ENCODE data around the gene UQCC5. TPM values are rescaled to one million over a fixed set of nuclear protein-coding genes. Genes with fewer than 3 reads are reported as not detected.

The UQCC5 gene
- total RNA-seq, 1 experiment from 2014 or later, result 37.8 TPM

DNA sequence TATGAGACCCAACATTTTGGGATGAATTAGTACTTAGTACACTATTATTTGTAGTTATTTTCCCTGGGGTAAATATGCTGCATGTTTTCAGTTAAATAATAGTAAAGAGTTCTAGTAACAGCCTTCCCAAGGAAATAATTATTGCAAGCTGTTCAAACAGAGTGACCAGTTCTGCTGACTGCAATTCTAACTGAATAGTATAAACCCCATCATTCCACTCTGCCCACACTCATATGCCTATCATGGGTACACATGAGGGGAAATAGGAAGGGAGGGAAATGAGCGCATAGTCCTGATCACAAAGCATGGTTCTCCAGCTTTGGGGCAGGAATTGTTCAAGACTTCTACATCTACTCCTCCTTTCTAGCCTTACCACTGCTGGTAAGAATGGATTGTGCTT, 18.7 kb downstream of the UQCC5 start:
- ATAC-seq, result no peak

GRCh38 chr3:52557011-52557960, 20.9 kb downstream of the UQCC5 start:
- ChIA-PET CTCF (no interaction called here), POLR2A (interaction anchor here (0.7 kb wide), 1 partner anchor 21 kb away, joined by 4 read pairs; the partner anchor contains the start of gene UQCC5)
- Mint-ChIP-seq H3K27ac (no peak overlapping the region; the same call in 1 of the 2 replicates), H3K27me3 (ENCODE audit: low read depth) (no peaks in the 10 kb centered on the region), H3K4me1 (peaks cover 11% of the 10 kb centered on the region), H3K4me3 (no peak overlapping the region), H3K36me3 (peaks cover 26% of the 10 kb centered on the region), H3K9me3 (no peaks in the 10 kb centered on the region)
- no peak for DNase-seq (ENCODE audit: low spot score)
- no peak for ATAC-seq
- TF ChIP-seq SMAD3 (CRISPR knock-in tag; IDR thresholded peaks at IDR 0.05; ENCODE audit: borderline replicate concordance) (no peak), RORB (CRISPR knock-in tag; IDR thresholded peaks at IDR 0.05) (no peak), ZNF423 (CRISPR knock-in tag; IDR thresholded peaks at IDR 0.05) (no peak)

More for the DNA sequence above, 18.7 kb downstream of the UQCC5 start:
- POLR2A ChIA-PET, result no interaction called here
- peaks cover 11% of the 10 kb centered on the region for H3K4me1 Mint-ChIP-seq
- no peak for TF ChIP-seq CDX4 (CRISPR knock-in tag; IDR thresholded peaks at IDR 0.05; ENCODE audit: borderline replicate concordance)
- TF ChIP-seq NFE2L1 (CRISPR knock-in tag; IDR thresholded peaks at IDR 0.05), result no peak
- TF ChIP-seq ZNF232 (CRISPR knock-in tag; IDR thresholded peaks at IDR 0.05), result no peak
- TF ChIP-seq, protein P1, sequence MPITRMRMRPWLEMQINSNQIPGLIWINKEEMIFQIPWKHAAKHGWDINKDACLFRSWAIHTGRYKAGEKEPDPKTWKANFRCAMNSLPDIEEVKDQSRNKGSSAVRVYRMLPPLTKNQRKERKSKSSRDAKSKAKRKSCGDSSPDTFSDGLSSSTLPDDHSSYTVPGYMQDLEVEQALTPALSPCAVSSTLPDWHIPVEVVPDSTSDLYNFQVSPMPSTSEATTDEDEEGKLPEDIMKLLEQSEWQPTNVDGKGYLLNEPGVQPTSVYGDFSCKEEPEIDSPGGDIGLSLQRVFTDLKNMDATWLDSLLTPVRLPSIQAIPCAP (CRISPR knock-in tag; IDR thresholded peaks at IDR 0.05), result no peak
- TF ChIP-seq E2F5 (CRISPR knock-in tag; IDR thresholded peaks at IDR 0.05), result no peak
- no peak for TF ChIP-seq SMAD4 (CRISPR knock-in tag; IDR thresholded peaks at IDR 0.05)
- TF ChIP-seq GRHL2 (CRISPR knock-in tag; IDR thresholded peaks at IDR 0.05; ENCODE audit: insufficient replicate concordance, severe bottlenecking), result no peak
- TF ChIP-seq ATF6 (CRISPR knock-in tag; IDR thresholded peaks at IDR 0.05), result no peak
- TF ChIP-seq JUN (CRISPR knock-in tag; IDR thresholded peaks at IDR 0.05), result no peak
- TF ChIP-seq MYBL2 (CRISPR knock-in tag; IDR thresholded peaks at IDR 0.05), result no peak
- TF ChIP-seq MXD4 (CRISPR knock-in tag; IDR thresholded peaks at IDR 0.05; ENCODE audit: borderline replicate concordance), result no peak
- TF ChIP-seq FOXP1 (CRISPR knock-in tag; IDR thresholded peaks at IDR 0.05; ENCODE audit: borderline replicate concordance), result no peak
- DNase-seq (ENCODE audit: low spot score), result no peak
- CTCF ChIA-PET, result no interaction called here
- no peak overlapping the region for H3K4me3 Mint-ChIP-seq
- H3K36me3 Mint-ChIP-seq, result peaks cover 19% of the 10 kb centered on the region
- no peak overlapping the region for H3K27ac Mint-ChIP-seq
- H3K27me3 Mint-ChIP-seq (ENCODE audit: low read depth), result no peaks in the 10 kb centered on the region
- H3K9me3 Mint-ChIP-seq, result no peaks in the 10 kb centered on the region

GRCh38 chr3:52558436-52558835, 22.0 kb downstream of the UQCC5 start:
- ATAC-seq, result no peak
- Mint-ChIP-seq H3K27ac (no peak overlapping the region), H3K4me1 (peaks cover 11% of the 10 kb centered on the region), H3K4me3 (no peak overlapping the region), H3K9me3 (no peaks in the 10 kb centered on the region), H3K27me3 (ENCODE audit: low read depth) (no peaks in the 10 kb centered on the region), H3K36me3 (peaks cover 34% of the 10 kb centered on the region)
- CTCF ChIA-PET, result interaction anchor here (1.3 kb wide), 1 partner anchor 174 kb away, joined by 5 read pairs; no protein-coding TSS in a partner anchor
- POLR2A ChIA-PET, result no interaction called here
- no peak for DNase-seq (ENCODE audit: low spot score)
- TF ChIP-seq RELA (CRISPR knock-in tag; IDR thresholded peaks at IDR 0.05; ENCODE audit: borderline replicate concordance) (no peak), MLX (CRISPR knock-in tag; IDR thresholded peaks at IDR 0.05) (no peak), ERG (CRISPR knock-in tag; IDR thresholded peaks at IDR 0.05) (no peak), ATF2 (CRISPR knock-in tag; IDR thresholded peaks at IDR 0.05; ENCODE audit: borderline replicate concordance, low read depth) (no peak), OVOL2 (CRISPR knock-in tag; IDR thresholded peaks at IDR 0.05; ENCODE audit: borderline replicate concordance) (no peak), MAX (CRISPR knock-in tag; IDR thresholded peaks at IDR 0.05) (no peak), GTF2I (CRISPR knock-in tag; conservative IDR thresholded peaks at IDR 0.05) (no peak)
